ENCODE measurements around the gene SLC25A44. TPM values are rescaled to one million over a fixed set of nuclear protein-coding genes. Genes with fewer than 3 reads are reported as not detected.

Gene SLC25A44
- polyA plus RNA-seq, 2 of the 4 experiments (the other 2 are of a cell fraction), result 25.1 to 30.7 TPM

- TF ChIP-seq KDM1A (IDR thresholded peaks at IDR 0.05; ENCODE audit: low read depth) (no peak), NPAS2 (CRISPR knock-in tag; IDR thresholded peaks at IDR 0.05; ENCODE audit: borderline replicate concordance) (no peak), E2F6 (IDR thresholded peaks at IDR 0.05; ENCODE audit: borderline replicate concordance, low read depth) (no peak), HES2 (IDR thresholded peaks at IDR 0.05) (no peak), JUNB (IDR thresholded peaks at IDR 0.05) (no peak), ZSCAN20 (CRISPR knock-in tag; IDR thresholded peaks at IDR 0.05) (no peak), RCOR1 (IDR thresholded peaks at IDR 0.05; ENCODE audit: low read depth, low read length) (no peak), REST (IDR thresholded peaks at IDR 0.05) (no peak), MAX (IDR thresholded peaks at IDR 0.05) (no peak), CBX8 (IDR thresholded peaks at IDR 0.05) (no peak), USF2 (IDR thresholded peaks at IDR 0.05) (no peak), HOXB13 (CRISPR knock-in tag; IDR thresholded peaks at IDR 0.05; ENCODE audit: low read depth) (no peak), GATA3 (IDR thresholded peaks at IDR 0.05; ENCODE audit: borderline replicate concordance) (no peak), SREBF2 (IDR thresholded peaks at IDR 0.05) (no peak), FOSB (CRISPR knock-in tag; IDR thresholded peaks at IDR 0.05) (no peak), RARB (CRISPR knock-in tag; IDR thresholded peaks at IDR 0.05) (no peak), ATOH8 (CRISPR knock-in tag; IDR thresholded peaks at IDR 0.05; ENCODE audit: low read depth) (no peak)
- ChIA-PET CTCF (interaction anchor here (2.1 to 2.2 kb wide), 3 partner anchors 10 to 152 kb away, joined by 5 to 6 read pairs (median 6); no protein-coding TSS in a partner anchor), POLR2A (interaction anchor here (0.6 kb wide), 1 partner anchor 190 kb away, joined by 3 read pairs; no protein-coding TSS in a partner anchor)
- no peak overlapping the region for H3K4me3 ChIP-seq
- ATAC-seq, result peak in 1 of 2 experiments; percentile 1; a peak in 2 of 6 replicates
- no peak overlapping the region for H3K27ac ChIP-seq
- WGBS (ENCODE audit: missing lambda C conversion rate), result 77% methylated on average over 9 of the region's 10 CpGs
- FAIRE-seq, result no peak
- H3K4me2 ChIP-seq, result no peak overlapping the region
- no peaks in the 10 kb centered on the region for H3K9me3 ChIP-seq
- no peak for DNase-seq (ENCODE audit: low read depth in 1 of 2, low spot score in 1 of 2)
- H3K4me1 ChIP-seq, result peaks cover 10% of the 10 kb centered on the region
Observed at GRCh38 chr1:156242738-156243137, 48.8 kb downstream of the SLC25A44 start.

- no peak for DNase-seq (ENCODE audit: low read depth in 1 of 2, low spot score in 1 of 2)
- Histone ChIP-seq H3K4me2 (no peak overlapping the region), H3K27ac (no peak overlapping the region), H3K9me3 (no peaks in the 10 kb centered on the region), H3K4me3 (no peak overlapping the region), H3K4me1 (peaks cover 12% of the 10 kb centered on the region)
- whole genome bisulfite sequencing (ENCODE audit: missing lambda C conversion rate), result no CpG with 5 or more reads among the region's 2 CpGs
- FAIRE-seq, result no peak
- ChIA-PET CTCF (interaction anchor here (0.5 to 1.3 kb wide), 2 partner anchors 147 to 371 kb away, joined by 3 read pairs; no protein-coding TSS in a partner anchor), POLR2A (no interaction called here)
- TF ChIP-seq RNF2 (IDR thresholded peaks at IDR 0.05; ENCODE audit: borderline replicate concordance, low read depth), result no peak
- peak in 1 of 2 experiments; percentile 22; a peak in 1 of 5 replicates for TF ChIP-seq JUN (IDR thresholded peaks at IDR 0.05)
- TF ChIP-seq CHD4 (IDR thresholded peaks at IDR 0.05; ENCODE audit: borderline replicate concordance), result no peak
- peak; percentile 3 to 6; a peak in 3 of 6 replicates for ATAC-seq
Observed at GRCh38 chr1:156244126-156244525, 50.2 kb downstream of the SLC25A44 start.
